ENCODE results near the gene ANGPTL7.
A peak's percentile ranks its signal among the peaks of the same experiment; 100 is the strongest.
"Not testable (repeated sequence)": the region's sequence is repeated elsewhere in the genome, so short reads cannot be mapped to it uniquely, and the experiment has no call there.

Gene ANGPTL7

DNA sequence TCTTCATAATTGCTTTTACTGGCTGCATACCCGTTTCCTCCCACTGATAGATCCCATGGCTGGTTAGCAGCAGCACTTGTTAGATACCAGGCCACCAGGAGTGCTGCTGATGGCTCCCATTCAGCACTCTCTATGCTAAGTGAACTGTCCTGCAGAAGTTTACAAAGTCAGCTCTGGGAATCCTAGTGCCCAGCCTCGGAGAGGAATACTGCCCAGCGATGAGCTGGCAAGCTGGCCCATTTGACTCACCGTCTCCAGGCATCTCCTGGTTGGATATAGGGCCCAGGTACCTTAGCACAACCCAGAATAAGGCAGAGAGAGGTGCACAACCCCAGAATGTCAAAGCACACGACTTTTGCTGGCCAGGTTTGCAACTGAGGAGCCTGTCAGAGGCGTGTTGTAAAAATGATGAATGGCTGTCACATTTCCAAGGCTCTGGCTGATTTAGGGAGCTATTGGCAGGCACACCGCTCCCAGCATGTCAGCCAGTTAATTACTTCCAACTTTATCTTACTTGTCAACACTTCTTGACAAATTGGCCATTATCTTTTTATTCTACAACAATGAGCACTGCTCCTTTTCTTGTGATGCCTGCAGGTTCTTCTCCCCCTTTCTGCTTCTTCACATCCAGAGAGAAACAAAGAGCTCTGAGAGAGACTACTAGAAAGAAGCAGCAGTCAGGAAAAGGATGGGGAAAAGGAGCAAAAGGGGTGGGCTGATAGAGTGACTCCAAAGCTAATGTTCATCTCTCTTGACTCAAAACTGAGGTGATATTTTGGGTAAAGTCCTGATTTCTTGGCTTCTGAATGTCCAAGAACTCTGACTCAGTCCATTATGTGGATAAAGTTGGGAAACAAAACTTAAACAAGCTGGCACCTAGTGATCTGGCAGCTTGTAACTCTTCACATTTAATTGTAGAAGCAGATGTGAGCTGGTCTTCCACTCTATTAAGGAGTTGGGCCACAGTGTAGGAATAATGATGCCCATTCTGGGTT is 10.8 kb upstream of the ANGPTL7 start:
- peak; percentile 54 for DNase-seq (ENCODE audit: low read depth)
- TF ChIP-seq CTCF (conservative IDR thresholded peaks at IDR 0.05; ENCODE audit: control insufficient read depth, insufficient read depth, low read depth, low read length): no peak
- H3K4me3 ChIP-seq (ENCODE audit: control insufficient read depth, low read depth, low read length): no peak overlapping the region

DNA sequence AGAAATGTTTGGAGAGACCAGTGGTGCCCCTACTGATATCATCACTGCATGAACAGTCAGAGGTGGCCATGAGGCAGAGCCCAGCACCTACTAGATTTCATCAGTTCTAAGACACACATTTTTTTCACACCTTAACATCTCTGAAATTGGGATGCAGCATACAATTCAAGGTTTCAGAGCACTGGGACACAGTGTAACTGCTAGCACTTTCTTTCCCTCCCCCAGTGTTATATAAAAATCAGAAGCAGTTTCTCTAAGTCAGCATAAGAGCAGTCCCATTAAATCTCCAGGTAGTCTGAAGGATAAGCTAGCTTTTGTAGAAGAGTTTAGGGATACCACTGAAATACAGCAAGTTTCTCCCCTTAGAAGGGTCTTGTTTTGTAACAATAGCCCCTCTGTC is 10.0 kb upstream of the ANGPTL7 start:
- no peak overlapping the region for H3K4me3 ChIP-seq (ENCODE audit: control insufficient read depth, low read depth, low read length)

GRCh38 chr1:11179749-11180148 is 9.4 kb upstream of the ANGPTL7 start:
- not testable (repeated sequence) for H3K4me3 ChIP-seq (ENCODE audit: control insufficient read depth, low read depth, low read length)
- peak; percentile 18 for DNase-seq (ENCODE audit: low read depth)

More for the DNA sequence above, 10.0 kb upstream of the ANGPTL7 start:
- DNase-seq (ENCODE audit: low read depth): no peak
- no peak for TF ChIP-seq CTCF (conservative IDR thresholded peaks at IDR 0.05; ENCODE audit: control insufficient read depth, insufficient read depth, low read depth, low read length)

DNA sequence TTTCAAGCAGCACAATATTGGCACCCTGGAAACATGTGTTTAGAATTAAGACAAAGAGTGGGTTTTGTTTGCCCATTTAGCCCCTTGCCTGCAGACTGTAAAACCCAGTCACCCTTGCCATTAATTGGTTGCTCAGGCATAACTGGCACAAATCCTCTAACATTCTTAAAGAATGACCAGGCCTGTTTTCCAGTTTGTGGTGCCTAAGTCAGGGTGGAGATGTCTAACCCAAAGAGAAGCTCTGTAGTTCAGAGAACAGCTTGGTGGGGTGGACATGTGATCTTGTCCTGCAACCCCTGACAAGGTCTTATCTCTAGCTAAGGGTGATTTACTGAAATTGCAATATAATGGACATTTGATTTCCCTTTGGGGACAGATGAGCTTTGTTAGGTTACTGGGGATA is 8.8 kb upstream of the ANGPTL7 start:
- peak; percentile 75 for DNase-seq (ENCODE audit: low read depth)
- H3K4me3 ChIP-seq (ENCODE audit: control insufficient read depth, low read depth, low read length): no peak overlapping the region
- TF ChIP-seq CTCF (conservative IDR thresholded peaks at IDR 0.05; ENCODE audit: control insufficient read depth, insufficient read depth, low read depth, low read length): no peak

GRCh38 chr1:11182884-11183283 is 6.3 kb upstream of the ANGPTL7 start:
- no peak for DNase-seq (ENCODE audit: low read depth)
- H3K4me3 ChIP-seq (ENCODE audit: control insufficient read depth, low read depth, low read length): no peak overlapping the region
- no peak for TF ChIP-seq CTCF (conservative IDR thresholded peaks at IDR 0.05; ENCODE audit: control insufficient read depth, insufficient read depth, low read depth, low read length)

DNA sequence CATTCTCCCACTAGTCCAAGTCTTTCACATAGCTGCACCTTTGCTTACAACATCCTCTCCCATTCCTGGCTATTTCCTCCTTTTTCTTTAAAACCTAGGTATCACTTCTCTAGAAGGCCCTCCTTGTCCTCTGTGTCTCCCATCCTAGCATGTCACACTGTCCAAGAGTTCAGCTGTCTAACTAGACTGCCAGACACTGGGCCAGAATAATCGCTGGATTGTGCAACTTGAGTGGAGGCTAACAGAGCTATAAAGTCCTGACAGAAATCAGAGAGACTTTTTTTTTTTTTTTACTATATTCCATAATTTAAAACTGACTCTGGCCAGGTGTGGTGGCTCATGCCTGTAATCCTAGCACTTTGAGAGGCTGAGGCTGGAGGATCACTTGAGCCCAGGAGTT is 4.2 kb upstream of the ANGPTL7 start:
- H3K4me3 ChIP-seq (ENCODE audit: control insufficient read depth, low read depth, low read length): no peak overlapping the region
- TF ChIP-seq CTCF (conservative IDR thresholded peaks at IDR 0.05; ENCODE audit: control insufficient read depth, insufficient read depth, low read depth, low read length): no peak
- DNase-seq (ENCODE audit: low read depth): no peak

- no peak for DNase-seq (ENCODE audit: low read depth)
- TF ChIP-seq CTCF (conservative IDR thresholded peaks at IDR 0.05; ENCODE audit: control insufficient read depth, insufficient read depth, low read depth, low read length): no peak
- no peak overlapping the region for H3K4me3 ChIP-seq (ENCODE audit: control insufficient read depth, low read depth, low read length)
Measured at GRCh38 chr1:11187000-11187399, 2.2 kb upstream of the ANGPTL7 start.
